Dedifferentiated amniotic fluid mesenchymal stem cell (primary cell): Measurements from ENCODE around the gene RAD18.

Experiments used
- DNase-seq: peaks from one replicate; pipeline ENCODE4 v3.0.0-alpha.2; 2016; ENCODE audit errors: extremely low spot score

Gene RAD18

GRCh38 chr3:8864402-8865350 lies 98.6 kb downstream of the RAD18 start:
- no peak for DNase-seq

- DNase-seq: no peak
Measured at GRCh38 chr3:8863891-8864290, 99.4 kb downstream of the RAD18 start.

- no peak for DNase-seq
Measured at GRCh38 chr3:8857720-8858367, 105.4 kb downstream of the RAD18 start.

GRCh38 chr3:8856721-8857120 lies 106.6 kb downstream of the RAD18 start:
- DNase-seq: peak; percentile 48

- no peak for DNase-seq
Measured at GRCh38 chr3:8856071-8856470, 107.2 kb downstream of the RAD18 start.

- no peak for DNase-seq
Measured at GRCh38 chr3:8854656-8855055, 108.6 kb downstream of the RAD18 start.

GRCh38 chr3:8853081-8853480 lies 110.2 kb downstream of the RAD18 start:
- no peak for DNase-seq

GRCh38 chr3:8852511-8852910 lies 110.8 kb downstream of the RAD18 start:
- no peak for DNase-seq

- DNase-seq: peak; percentile 89
Measured at GRCh38 chr3:8851703-8852102, 111.6 kb downstream of the RAD18 start.

GRCh38 chr3:8848696-8849131 lies 114.6 kb downstream of the RAD18 start:
- DNase-seq: peak; percentile 61

GRCh38 chr3:8847317-8847716 lies 116.0 kb downstream of the RAD18 start:
- DNase-seq: no peak

GRCh38 chr3:8846176-8846575 lies 117.1 kb downstream of the RAD18 start:
- DNase-seq: no peak

GRCh38 chr3:8845641-8846040 lies 117.6 kb downstream of the RAD18 start:
- no peak for DNase-seq

- no peak for DNase-seq
Measured at GRCh38 chr3:8843347-8843746, 119.9 kb downstream of the RAD18 start.

- DNase-seq: no peak
Measured at GRCh38 chr3:8842293-8842692, 121.0 kb downstream of the RAD18 start.

- no peak for DNase-seq
Measured at GRCh38 chr3:8841472-8841871, 121.8 kb downstream of the RAD18 start.

GRCh38 chr3:8840556-8840955 lies 122.7 kb downstream of the RAD18 start:
- peak; percentile 35 for DNase-seq

GRCh38 chr3:8839607-8840325 lies 123.5 kb downstream of the RAD18 start:
- no peak for DNase-seq

GRCh38 chr3:8838765-8839423 lies 124.4 kb downstream of the RAD18 start:
- DNase-seq: no peak

GRCh38 chr3:8838234-8838633 lies 125.0 kb downstream of the RAD18 start:
- DNase-seq: no peak

- no peak for DNase-seq
Measured at GRCh38 chr3:8837162-8837561, 126.1 kb downstream of the RAD18 start.

GRCh38 chr3:8836096-8836495 lies 127.2 kb downstream of the RAD18 start:
- no peak for DNase-seq
